Left lung (tissue), 10 donors: Measurements from ENCODE around the gene SOAT2. TPM values are rescaled to one million over a fixed set of nuclear protein-coding genes. Genes with fewer than 3 reads are reported as not detected.
A peak's percentile ranks its signal among the peaks of the same experiment; 100 is the strongest.
"Not testable (repeated sequence)": the region's sequence is repeated elsewhere in the genome, so short reads cannot be mapped to it uniquely, and the experiment has no call there.

Experiments used
- ATAC-seq: fragments of 200-7000 bp; cut with Tn5 transposase; one replicate; pipeline ENCODE4 v1.9.1; 2020; ENCODE audit warnings: moderate library complexity
- DNase-seq, 4 donors: peaks; one replicate each; pipeline ENCODE4 v3.0.0-alpha.2; 2013 to 2020
- H3K27ac ChIP-seq, 2 donors: fragments of 200-600 bp; sonication (generic) in 1 of 2; one replicate each; pipeline versions ENCODE4 v1.5.0 to v1.8.0; 2020 to 2021
- H3K27me3 ChIP-seq, 2 donors: fragments of 200-600 bp; sonication (generic) in 1 of 2; one replicate each; pipeline versions ENCODE4 v1.5.0 to v1.8.0; 2020 to 2021
- H3K36me3 ChIP-seq, 2 donors: fragments of 200-600 bp; sonication (generic) in 1 of 2; one replicate each; pipeline versions ENCODE4 v1.5.0 to v1.8.0; 2020 to 2021
- H3K4me1 ChIP-seq, 2 donors: fragments of 200-600 bp; one replicate each; pipeline ENCODE4 v1.8.0; 2021
- H3K4me3 ChIP-seq, 2 donors: fragments of 200-600 bp; sonication (generic) in 1 of 2; one replicate each; pipeline versions ENCODE4 v1.5.0 to v1.8.0; 2020 to 2021; ENCODE audit warnings: mild to moderate bottlenecking in 1 of 2
- H3K9me3 ChIP-seq, 2 donors: fragments of 200-600 bp; sonication (generic) in 1 of 2; one replicate each; pipeline versions ENCODE4 v1.5.0 to v1.8.0; 2020 to 2021
- intact Hi-C, 2 donors: fragments of 100-400 bp; cut with DNase I; formaldehyde crosslinking; loops; one replicate each; pipeline versions ENCODE4 v1.11.2 to v1.14.2; 2022
- polyA plus RNA-seq, 6 donors: library from polyadenylated mRNA; unstranded; fragments of 120-200 nt; gene quantifications; one replicate each; pipeline ENCODE4 v1.2.1, GENCODE V29; 2013; ENCODE audit not compliant: insufficient read length in 6 of 6
- total RNA-seq, 2 donors: library from RNA; stranded (reverse); fragmentation: NEBNext Ultra II Directional; extraction: Animal tissue kit (Norgen Biotek cat#: 25700); gene quantifications; one replicate each; pipeline ENCODE4 v1.2.1, GENCODE V29; 2021
- TF ChIP-seq, protein P1 (sequence below), 2 donors: fragments of 200-600 bp; sonication (generic) in 1 of 2; IDR thresholded peaks; one replicate each; pipeline versions ENCODE4 v1.5.0 to v1.8.0; 2021; ENCODE audit warnings: antibody characterized with exemption in 2 of 2
- donor health status: DM: no; HTN: yes; CAD: no.
- donor health status: DM: no; HTN: no; CAD: no.

Gene SOAT2
- total and polyA plus RNA-seq, 8 donors = 0.13 to 0.42 (median 0.19) TPM; not detected in 2

DNA sequence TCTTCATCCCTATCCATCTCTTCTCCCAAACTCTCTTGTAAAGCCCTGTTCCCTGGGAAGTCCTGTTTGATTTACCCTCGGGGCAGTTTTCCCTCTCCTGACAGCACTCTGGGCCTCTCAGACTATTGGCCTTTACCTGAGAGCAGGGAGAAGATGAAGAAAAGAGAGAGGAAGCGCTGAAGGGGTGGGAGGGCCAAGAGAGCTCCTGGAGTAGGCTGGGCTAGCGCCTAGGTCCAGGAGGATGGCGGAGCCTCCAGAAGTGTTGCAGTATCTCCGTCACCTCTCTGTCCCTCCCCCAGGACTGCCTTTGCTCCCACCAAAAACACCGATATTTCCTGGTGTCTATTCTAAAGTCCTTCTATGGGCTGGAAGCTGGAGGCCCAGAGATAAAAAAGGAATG, 11.5 kb upstream of the SOAT2 start:
- no peak for DNase-seq

DNA sequence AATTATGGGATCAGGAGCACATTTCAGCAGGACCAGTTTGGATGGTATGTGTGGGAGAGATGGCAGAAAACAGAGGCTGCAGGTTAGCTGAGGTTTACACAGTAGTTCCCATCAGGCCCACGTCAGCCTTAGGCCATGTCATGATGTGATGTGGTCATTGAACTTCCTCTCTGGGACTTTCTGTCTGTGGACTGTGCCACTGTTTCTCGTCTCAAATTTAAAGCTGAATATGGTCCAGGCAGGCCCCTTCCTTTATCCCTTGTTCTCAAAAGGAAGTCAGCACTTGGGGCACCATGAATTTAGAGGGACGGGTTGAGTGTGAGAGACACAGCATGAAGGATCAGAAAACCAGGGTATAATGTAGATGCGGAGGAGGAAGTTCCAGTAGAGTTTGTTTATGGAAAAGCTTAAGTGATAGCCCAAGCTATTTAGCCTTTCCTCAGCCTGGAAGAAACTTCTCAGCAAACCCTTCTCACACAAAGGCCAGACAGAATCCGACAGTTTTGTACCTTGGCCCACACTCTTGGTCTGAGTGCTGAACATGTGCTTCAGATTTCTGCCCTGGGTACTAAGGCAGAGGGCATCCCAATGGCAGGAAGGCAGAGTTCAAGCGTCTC, 9.4 kb upstream of the SOAT2 start:
- no peaks in the 10 kb centered on the region for H3K36me3 ChIP-seq
- TF ChIP-seq, protein P1, sequence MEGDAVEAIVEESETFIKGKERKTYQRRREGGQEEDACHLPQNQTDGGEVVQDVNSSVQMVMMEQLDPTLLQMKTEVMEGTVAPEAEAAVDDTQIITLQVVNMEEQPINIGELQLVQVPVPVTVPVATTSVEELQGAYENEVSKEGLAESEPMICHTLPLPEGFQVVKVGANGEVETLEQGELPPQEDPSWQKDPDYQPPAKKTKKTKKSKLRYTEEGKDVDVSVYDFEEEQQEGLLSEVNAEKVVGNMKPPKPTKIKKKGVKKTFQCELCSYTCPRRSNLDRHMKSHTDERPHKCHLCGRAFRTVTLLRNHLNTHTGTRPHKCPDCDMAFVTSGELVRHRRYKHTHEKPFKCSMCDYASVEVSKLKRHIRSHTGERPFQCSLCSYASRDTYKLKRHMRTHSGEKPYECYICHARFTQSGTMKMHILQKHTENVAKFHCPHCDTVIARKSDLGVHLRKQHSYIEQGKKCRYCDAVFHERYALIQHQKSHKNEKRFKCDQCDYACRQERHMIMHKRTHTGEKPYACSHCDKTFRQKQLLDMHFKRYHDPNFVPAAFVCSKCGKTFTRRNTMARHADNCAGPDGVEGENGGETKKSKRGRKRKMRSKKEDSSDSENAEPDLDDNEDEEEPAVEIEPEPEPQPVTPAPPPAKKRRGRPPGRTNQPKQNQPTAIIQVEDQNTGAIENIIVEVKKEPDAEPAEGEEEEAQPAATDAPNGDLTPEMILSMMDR (IDR thresholded peaks at IDR 0.05) = no peak
- peaks cover 0 to 31% of the 10 kb centered on the region in 2 donors for H3K27me3 ChIP-seq
- no peak overlapping the region for H3K4me3 ChIP-seq
- H3K27ac ChIP-seq = peak overlapping the region; percentile 30 to 39
- no peaks in the 10 kb centered on the region for H3K9me3 ChIP-seq
- peaks cover 6 to 35% of the 10 kb centered on the region in 2 donors for H3K4me1 ChIP-seq
- ATAC-seq (peak; percentile 12), DNase-seq (no peak)
- intact Hi-C loops = no loop called here

More for the DNA sequence above, 11.5 kb upstream of the SOAT2 start:
- Histone ChIP-seq H3K4me3 (no peak overlapping the region), H3K36me3 (no peaks in the 10 kb centered on the region), H3K4me1 (peaks cover 0 to 13% of the 10 kb centered on the region in 2 donors), H3K9me3 (no peaks in the 10 kb centered on the region), H3K27me3 (peaks cover 0 to 9% of the 10 kb centered on the region in 2 donors), H3K27ac (no peak overlapping the region)
- intact Hi-C loops = no loop called here
- TF ChIP-seq, protein P1 (IDR thresholded peaks at IDR 0.05) = no peak
- no peak for ATAC-seq

DNA sequence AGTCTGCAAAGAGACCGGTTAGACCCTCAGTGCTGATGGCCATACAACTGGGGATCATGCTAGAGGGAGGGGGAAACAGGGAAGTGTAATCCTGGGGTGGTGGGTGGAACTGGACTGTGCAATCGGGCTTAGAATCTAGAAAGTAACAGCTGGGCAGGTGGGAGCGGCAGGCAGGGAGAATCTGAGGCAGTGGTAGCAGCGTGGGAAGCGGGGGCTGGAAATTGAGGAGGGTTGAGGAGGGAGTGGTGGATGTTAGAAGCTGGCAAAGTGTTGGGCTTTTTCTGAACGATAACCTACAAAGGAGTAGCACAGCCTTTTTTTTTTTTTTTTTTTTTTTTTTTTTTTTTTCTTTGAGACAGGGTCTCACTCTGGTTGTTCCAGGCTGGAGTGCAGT, 8.9 kb upstream of the SOAT2 start:
- ATAC-seq (no peak), DNase-seq (no peak)
- Histone ChIP-seq H3K36me3 (no peaks in the 10 kb centered on the region), H3K27me3 (peaks cover 0 to 34% of the 10 kb centered on the region in 2 donors), H3K9me3 (no peaks in the 10 kb centered on the region), H3K4me3 (no peak overlapping the region), H3K27ac (peak overlapping the region; percentile 30 to 39), H3K4me1 (peaks cover 11 to 40% of the 10 kb centered on the region in 2 donors)
- intact Hi-C loops = no loop called here
- TF ChIP-seq, protein P1 (IDR thresholded peaks at IDR 0.05) = no peak

DNA sequence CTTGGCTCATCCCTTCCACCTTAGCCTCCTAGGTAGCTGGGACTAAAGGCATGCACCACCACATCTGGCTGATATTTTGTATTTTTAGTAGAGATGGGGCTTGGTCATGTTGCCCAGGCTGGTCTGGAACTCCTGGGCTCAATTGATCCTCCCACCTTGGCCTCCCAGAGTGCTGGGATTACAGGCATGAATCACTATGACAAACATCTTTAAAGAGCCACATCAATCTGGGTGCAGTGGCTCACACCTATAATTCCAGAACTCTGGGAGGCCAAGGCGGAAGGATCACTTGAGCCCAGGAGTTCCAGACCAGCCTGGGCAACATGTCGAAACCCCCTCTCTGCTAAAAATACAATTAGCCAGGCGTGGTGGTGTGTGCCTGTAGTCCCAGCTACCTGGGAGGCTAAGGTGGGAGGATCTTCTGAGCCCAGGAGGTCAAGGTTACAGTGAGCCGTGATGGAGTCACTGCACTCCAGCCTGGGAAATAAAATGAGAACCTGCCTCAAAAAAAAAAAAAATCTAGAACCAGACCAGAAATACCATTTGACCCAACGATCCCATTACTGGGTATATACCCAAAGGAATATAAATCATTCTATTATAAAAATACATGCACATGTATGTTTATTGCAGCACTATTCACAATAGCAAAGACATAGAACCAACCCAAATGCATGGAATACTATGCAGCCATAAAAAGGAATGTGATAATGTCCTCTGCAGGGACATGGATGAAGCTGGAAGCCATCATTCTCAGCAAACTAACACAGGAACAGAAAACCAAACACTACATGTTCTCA, 8.3 kb upstream of the SOAT2 start:
- H3K9me3 ChIP-seq, H3K27ac ChIP-seq, H3K36me3 ChIP-seq, DNase-seq, H3K4me3 ChIP-seq, intact Hi-C loops, ATAC-seq: not testable (repeated sequence)
- Histone ChIP-seq H3K27me3 (peaks cover 0 to 34% of the 10 kb centered on the region in 2 donors), H3K4me1 (peaks cover 11 to 42% of the 10 kb centered on the region in 2 donors)

DNA sequence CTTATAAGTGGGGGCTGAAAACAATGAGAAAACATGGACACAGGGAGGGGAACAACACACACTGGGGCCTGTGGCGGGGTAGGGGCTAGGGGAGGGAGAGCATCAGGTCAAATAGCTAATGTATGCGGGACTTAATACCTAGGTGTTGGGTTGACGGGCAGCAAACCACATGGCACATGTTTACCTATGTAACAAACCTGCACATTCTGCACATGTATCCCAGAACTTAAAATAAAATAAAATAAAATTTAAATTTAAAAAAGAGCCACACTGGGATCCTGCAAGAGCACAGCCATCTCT, 7.7 kb upstream of the SOAT2 start:
- Histone ChIP-seq H3K4me1 (peaks cover 11 to 42% of the 10 kb centered on the region in 2 donors), H3K27me3 (peaks cover 0 to 34% of the 10 kb centered on the region in 2 donors)
- intact Hi-C loops, DNase-seq, H3K36me3 ChIP-seq, ATAC-seq, H3K9me3 ChIP-seq, H3K4me3 ChIP-seq, H3K27ac ChIP-seq: not testable (repeated sequence)

DNA sequence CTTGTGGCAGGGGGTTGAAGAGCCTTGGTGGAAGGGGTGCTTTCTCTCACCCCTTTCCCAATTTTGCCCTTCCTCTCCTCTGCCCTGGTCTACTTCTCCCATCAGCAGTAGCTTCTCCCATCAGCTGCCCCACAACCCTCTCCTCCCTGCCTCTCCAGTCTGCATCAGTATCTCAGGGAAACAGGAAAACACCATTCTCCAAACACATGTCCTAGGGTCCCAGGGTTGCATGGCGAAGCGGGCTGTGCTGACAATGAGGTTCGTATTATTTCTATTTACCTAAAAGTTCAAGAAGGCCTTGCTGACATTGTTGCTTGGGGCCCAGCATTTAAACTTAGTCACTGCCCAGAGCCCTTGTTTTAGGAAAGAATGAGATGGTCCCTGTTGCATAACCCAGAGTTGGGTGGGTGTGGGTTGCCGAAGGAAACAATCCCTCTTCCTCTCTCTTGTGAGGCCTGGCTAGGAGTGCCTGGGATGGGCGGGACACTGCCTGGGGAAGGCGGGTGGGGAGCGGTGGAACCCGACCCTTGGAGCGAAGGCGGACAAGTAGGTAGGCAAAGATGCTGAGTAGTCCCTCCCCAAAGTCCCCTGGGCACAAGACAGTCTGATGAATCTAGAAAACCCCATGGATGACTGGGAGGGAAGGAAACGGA, 7.1 kb upstream of the SOAT2 start:
- intact Hi-C loops = no loop called here

More for the DNA sequence above, 7.1 kb upstream of the SOAT2 start:
- H3K4me3 ChIP-seq = peak overlapping the region in 1 of 2 donors; percentile 41
- no peaks in the 10 kb centered on the region for H3K36me3 ChIP-seq
- TF ChIP-seq, protein P1 (IDR thresholded peaks at IDR 0.05) = no peak
- peak in 3 of 4 donors; percentile 54 to 63 (median 55) for DNase-seq
- ATAC-seq = peak; percentile 35
- no peaks in the 10 kb centered on the region for H3K9me3 ChIP-seq
- peaks cover 11 to 42% of the 10 kb centered on the region in 2 donors for H3K4me1 ChIP-seq
- peak overlapping the region in 1 of 2 donors; percentile 78 for H3K27ac ChIP-seq
- H3K27me3 ChIP-seq = peaks cover 0 to 34% of the 10 kb centered on the region in 2 donors
